IMR-90 (cell line): Measurements from ENCODE around the gene CTIF. TPM values are rescaled to one million over a fixed set of nuclear protein-coding genes. Genes with fewer than 3 reads are reported as not detected.

Source experiments
- ATAC-seq: fragments of 200-7000 bp; cut with Tn5 transposase; 2 replicates; pipeline ENCODE4 v1.9.1; 2020; ENCODE audit warnings: low read depth, mild to moderate bottlenecking, moderate library complexity
- BruUV-seq: library from RNA; stranded (reverse); fragments of 400-500 nt; replicated peaks from 2 replicates; lab custom pipeline; 2021; lab: Mats Ljungman, UMichigan
- CTCF ChIA-PET: fragments of 300-600 bp; formaldehyde crosslinking; extraction: SDS; loops from one replicate; lab custom pipeline; 2021; ENCODE audit warnings: antibody characterized with exemption; lab: Yijun Ruan, JAX
- POLR2A ChIA-PET: fragments of 300-600 bp; sonication (Branson Sonifier 250); formaldehyde crosslinking; loops from one replicate; lab custom pipeline; 2022; ENCODE audit warnings: antibody characterized with exemption; ENCODE audit not compliant: unreplicated experiment; lab: Charles Lee
- DNase-seq: peaks from one replicate; pipeline ENCODE4 v3.0.0; 2013
- H2AFZ ChIP-seq: replicated peaks from 2 replicates; pipeline ENCODE3; 2013; ENCODE audit warnings: low read length, mild to moderate bottlenecking; ENCODE audit not compliant: poor library complexity
- H2AK5ac ChIP-seq: 2 replicates; pipeline ENCODE4 v1.6.1; 2013; ENCODE audit warnings: low read depth, low read length, inconsistent platforms
- H2AK9ac ChIP-seq: replicated peaks from 2 replicates; pipeline ENCODE3; 2013; ENCODE audit warnings: mild to moderate bottlenecking, low read depth, low read length, moderate library complexity; ENCODE audit not compliant: poor library complexity
- H2BK120ac ChIP-seq: 2 replicates; pipeline ENCODE4 v1.6.1; 2013; ENCODE audit warnings: low read depth, low read length, inconsistent platforms
- H2BK15ac ChIP-seq: 3 replicates; pipeline ENCODE4 v1.6.1; 2013; ENCODE audit warnings: low read depth, low read length, inconsistent platforms
- H2BK20ac ChIP-seq: 2 replicates; pipeline ENCODE4 v1.6.1; 2013; ENCODE audit warnings: low read depth, mild to moderate bottlenecking, inconsistent platforms, low read length, moderate library complexity
- H2BK5ac ChIP-seq: 2 replicates; pipeline ENCODE4 v1.6.1; 2013; ENCODE audit warnings: mild to moderate bottlenecking, low read depth, low read length, inconsistent platforms; ENCODE audit not compliant: poor library complexity, severe bottlenecking
- H3K14ac ChIP-seq: replicated peaks from 2 replicates; pipeline ENCODE4 v1.6.1; 2013; ENCODE audit warnings: low read depth, low read length, inconsistent platforms
- H3K18ac ChIP-seq: 2 replicates; pipeline ENCODE4 v1.6.1; 2013; ENCODE audit warnings: low read depth, low read length, control low read depth
- H3K23ac ChIP-seq: 2 replicates; pipeline ENCODE4 v1.6.1; 2013; ENCODE audit warnings: low read depth, low read length, inconsistent platforms
- H3K27ac ChIP-seq: 2 replicates; pipeline ENCODE4 v1.5.1; 2013; ENCODE audit warnings: mild to moderate bottlenecking, control low read depth, low read length; ENCODE audit not compliant: insufficient read depth
- H3K27me3 ChIP-seq: 2 replicates; pipeline ENCODE4 v1.6.1; 2013; ENCODE audit warnings: low read length; ENCODE audit not compliant: control insufficient read depth, insufficient read depth
- H3K36me3 ChIP-seq: 2 replicates; pipeline ENCODE4 v1.6.1; 2013; ENCODE audit warnings: low read length, mixed read lengths; ENCODE audit not compliant: control insufficient read depth, insufficient read depth
- H3K4ac ChIP-seq: 2 replicates; pipeline ENCODE4 v1.6.1; 2013; ENCODE audit warnings: low read depth, low read length, inconsistent platforms
- H3K4me1 ChIP-seq: 2 replicates; pipeline ENCODE4 v1.6.1; 2013; ENCODE audit warnings: low read length, mixed read lengths; ENCODE audit not compliant: control insufficient read depth, insufficient read depth
- H3K4me2 ChIP-seq: 2 replicates; pipeline ENCODE4 v1.6.1; 2013; ENCODE audit warnings: low read depth, mild to moderate bottlenecking, control low read depth, low read length, moderate library complexity
- H3K4me3 ChIP-seq: 2 replicates; pipeline ENCODE4 v1.5.1; 2013; ENCODE audit warnings: low read depth, mild to moderate bottlenecking, control low read depth, low read length, moderate library complexity; ENCODE audit not compliant: insufficient read depth
- H3K56ac ChIP-seq: 2 replicates; pipeline ENCODE4 v1.6.1; 2013; ENCODE audit warnings: low read length, inconsistent platforms; ENCODE audit not compliant: insufficient read depth; ENCODE audit errors: extremely low read depth
- H3K79me1 ChIP-seq, 2 experiments: 2 replicates each; pipeline ENCODE4 v1.6.1; 2013; ENCODE audit warnings: low read length in 2 of 2, inconsistent platforms in 1 of 2, low read depth in 1 of 2
- H3K9ac ChIP-seq: 2 replicates; pipeline ENCODE4 v1.6.1; 2013; ENCODE audit warnings: low read depth, low read length, control low read depth
- H3K9me1 ChIP-seq: 2 replicates; pipeline ENCODE4 v1.6.1; 2013; ENCODE audit warnings: low read length, inconsistent platforms; ENCODE audit not compliant: insufficient read depth
- H3K9me3 ChIP-seq: 2 replicates; pipeline ENCODE4 v1.6.1; 2013; ENCODE audit warnings: low read length; ENCODE audit not compliant: control insufficient read depth, insufficient read depth
- H4K20me1 ChIP-seq: 2 replicates; pipeline ENCODE4 v1.6.1; 2013; ENCODE audit warnings: low read length, inconsistent platforms; ENCODE audit not compliant: insufficient read depth
- H4K5ac ChIP-seq: 2 replicates; pipeline ENCODE4 v1.6.1; 2013; ENCODE audit warnings: mild to moderate bottlenecking, low read depth, low read length, control low read depth
- H4K8ac ChIP-seq, 2 experiments: 2 replicates each; pipeline ENCODE4 v1.6.1; 2013; ENCODE audit warnings: low read depth in 2 of 2, low read length in 2 of 2, control low read depth in 1 of 2, inconsistent platforms in 1 of 2
- H4K91ac ChIP-seq: 2 replicates; pipeline ENCODE4 v1.6.1; 2013; ENCODE audit warnings: low read depth, low read length, inconsistent platforms; ENCODE audit not compliant: insufficient read depth
- MAFK ChIP-seq: IDR thresholded peaks from 2 replicates; pipeline ENCODE4 v1.6.1; 2012; ENCODE audit warnings: low read depth, low read length, improper control_type of control experiment
- MXI1 ChIP-seq: IDR thresholded peaks from 2 replicates; pipeline ENCODE4 v1.6.1; 2012; ENCODE audit warnings: low read depth, mild to moderate bottlenecking, low read length, moderate library complexity, borderline replicate concordance
- NFE2L2 ChIP-seq: fragments of 150-350 bp; IDR thresholded peaks from 2 replicates; pipeline ENCODE4 v1.6.1; 2016; ENCODE audit warnings: low read depth, mild to moderate bottlenecking, low read length
- USF2 ChIP-seq: fragments of 150-350 bp; IDR thresholded peaks from 2 replicates; pipeline ENCODE4 v1.6.1; 2017; ENCODE audit warnings: mild to moderate bottlenecking, antibody characterized with exemption, low read length, low read depth
- WGBS, 2 experiments: methylation state at CpG; one replicate each; pipeline versions ENCODE4 v1.1.5 to v1.1.7; 2013; ENCODE audit warnings: missing lambda C conversion rate in 2 of 2; ENCODE audit not compliant: insufficient read length in 1 of 2; ENCODE audit errors: extremely low coverage in 2 of 2; 5-methylcytosine and 5-hydroxymethylcytosine counted together
- dilution Hi-C: fragments of 300-500 bp; cut with HindIII; formaldehyde crosslinking; loops from one replicate; pipeline ENCODE4 v1.14.3; 2018; ENCODE audit warnings: low sequenced_read_pairs; ENCODE audit not compliant: unreplicated experiment
- in situ Hi-C: fragments of 300-500 bp; cut with MboI; formaldehyde crosslinking; loops from 3 replicates; pipeline ENCODE4 v1.14.3; 2019; ENCODE audit warnings: low sequenced_read_pairs, inconsistent platforms, mixed read lengths
- intact Hi-C: fragments of 100-400 bp; cut with micrococcal nuclease; formaldehyde crosslinking; loops from 2 replicates; pipeline ENCODE4 v1.10.0; 2022
- polyA plus RNA-seq, 3 experiments: library from polyadenylated mRNA; depleted of rRNA; stranded (reverse); fragments of >200 nt; gene quantifications; 2 replicates each; pipeline ENCODE4 v1.2.3, GENCODE V29; 2012; ENCODE audit warnings: low replicate concordance in 1 of 3
- total RNA-seq: library from RNA; depleted of rRNA; stranded (reverse); fragments of >200 nt; gene quantifications from 2 replicates; pipeline ENCODE4 v1.2.3, GENCODE V29; 2012

The CTIF gene
- total and polyA plus RNA-seq, 2 of the 4 experiments (the other 2 are of a cell fraction): 25.1 to 57.0 TPM

- Histone ChIP-seq H3K36me3 (peaks cover 38% of the 10 kb centered on the region), H3K27ac (peak overlapping the region; percentile 37; the same call in 1 of the 2 replicates), H2BK120ac (peak overlapping the region; percentile 75), H3K23ac (peak overlapping the region; percentile 57; the same call in 1 of the 2 replicates), H3K4me1 (peaks cover 8% of the 10 kb centered on the region), H3K4me3 (no peak overlapping the region), H3K56ac (no peak overlapping the region), H2AK5ac (peak overlapping the region; percentile 77; the same call in 1 of the 2 replicates), H2BK20ac (peak overlapping the region; percentile 29; the same call in 1 of the 2 replicates), H3K14ac (peak overlapping the region; percentile 71), H3K18ac (peak overlapping the region; percentile 43; the same call in 1 of the 2 replicates), H3K4me2 (no peak overlapping the region), H2AK9ac (no peak overlapping the region), H4K91ac (peak overlapping the region; percentile 57; the same call in 1 of the 2 replicates), H3K79me1 (peaks cover 29 to 75% of the 10 kb centered on the region in 2 experiments), H3K27me3 (no peaks in the 10 kb centered on the region), H2BK15ac (peak overlapping the region; percentile 19; the same call in 1 of the 3 replicates), H4K8ac (peak overlapping the region in 1 of 2 experiments; percentile 56; a peak in 1 of 4 replicates), H4K20me1 (peaks cover 27% of the 10 kb centered on the region), H4K5ac (peak overlapping the region; percentile 2), H3K9ac (no peak overlapping the region), H2BK5ac (peak overlapping the region; percentile 14), H2AFZ (no peak overlapping the region), H3K9me1 (peaks cover 32% of the 10 kb centered on the region), H3K4ac (peak overlapping the region; percentile 80), H3K9me3 (0 out of 2 replicates have a peak, but pooled peaks cover 2% of the 10 kb centered on the region)
- POLR2A ChIA-PET: no interaction called here
- DNase-seq (peak; percentile 68), ATAC-seq (peak; percentile 74)
- 93% methylated on average over 4 of the region's 8 CpGs; no CpG with 5 or more reads in 1 of the 2 experiments for WGBS, 2 experiments
- dilution Hi-C loops: no loop called here
- no peak for TF ChIP-seq MAFK
- peak; percentile 89 for TF ChIP-seq NFE2L2
- TF ChIP-seq MXI1: no peak
- TF ChIP-seq USF2: no peak
- intact Hi-C loops: no loop called here
- no TSS peak for BruUV-seq
- in situ Hi-C loops: no loop called here
- CTCF ChIA-PET: no interaction called here
Observed at GRCh38 chr18:48693625-48694262, 154.9 kb downstream of the CTIF start.
